ENCODE measurements around the gene IFI27L1. TPM values are rescaled to one million over a fixed set of nuclear protein-coding genes. Genes with fewer than 3 reads are reported as not detected.

The IFI27L1 gene
- total RNA-seq, 1 experiment from 2014 or later, result 26.0 TPM

DNA sequence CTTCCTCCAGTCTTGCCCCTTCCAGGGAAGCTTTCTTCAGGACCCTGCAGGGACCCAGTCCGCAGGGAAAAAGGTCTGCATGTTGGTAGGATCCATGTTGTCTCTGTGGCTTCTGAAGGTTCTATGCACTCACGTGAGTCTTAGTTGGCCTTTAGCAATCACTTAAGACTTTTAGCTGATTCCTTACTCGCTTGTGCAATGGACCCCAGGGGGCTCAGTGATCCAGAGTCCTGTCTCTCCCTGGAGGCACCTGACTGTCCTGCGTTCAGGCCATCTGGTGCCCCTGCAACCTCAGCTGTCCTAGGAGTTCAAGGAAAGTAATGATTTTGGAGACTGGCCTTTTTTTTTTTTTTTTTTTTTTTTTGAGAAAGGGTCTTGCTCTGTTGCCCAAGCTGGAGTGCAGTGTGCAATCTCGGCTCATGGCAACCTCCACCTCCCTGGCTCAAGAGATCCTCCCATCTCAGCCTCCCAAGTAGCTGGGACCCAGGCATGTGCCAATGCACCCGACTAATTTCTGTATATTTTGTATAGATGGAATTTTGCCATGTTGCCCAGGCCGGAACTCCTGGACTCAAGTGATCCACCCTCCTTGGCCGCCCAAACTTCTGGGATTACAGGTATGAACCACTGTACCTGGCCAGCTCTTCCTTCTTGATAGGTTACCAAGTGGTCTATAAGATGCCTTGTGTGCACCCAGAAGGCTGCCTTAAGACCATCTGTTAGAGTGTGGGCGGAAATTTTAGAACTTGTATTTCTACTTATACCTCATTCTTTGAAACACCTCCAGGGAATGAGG is 43.7 kb downstream of the IFI27L1 start (continued):
- TF ChIP-seq EZH2phosphoT487 (IDR thresholded peaks at IDR 0.05; ENCODE audit: borderline replicate concordance) (no peak), CBX3 (IDR thresholded peaks at IDR 0.05; ENCODE audit: low read depth) (no peak), YY1 (IDR thresholded peaks at IDR 0.05; ENCODE audit: extremely low read depth, insufficient replicate concordance, low read depth, low read length) (no peak), POLR2A (IDR thresholded peaks at IDR 0.05; ENCODE audit: borderline replicate concordance, extremely low read depth, insufficient read depth, insufficient read length) (no peak), CEBPB (IDR thresholded peaks at IDR 0.05; ENCODE audit: low read depth) (no peak)
- TF ChIP-seq, protein P1, sequence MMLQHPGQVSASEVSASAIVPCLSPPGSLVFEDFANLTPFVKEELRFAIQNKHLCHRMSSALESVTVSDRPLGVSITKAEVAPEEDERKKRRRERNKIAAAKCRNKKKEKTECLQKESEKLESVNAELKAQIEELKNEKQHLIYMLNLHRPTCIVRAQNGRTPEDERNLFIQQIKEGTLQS (IDR thresholded peaks at IDR 0.05), result no peak

DNA sequence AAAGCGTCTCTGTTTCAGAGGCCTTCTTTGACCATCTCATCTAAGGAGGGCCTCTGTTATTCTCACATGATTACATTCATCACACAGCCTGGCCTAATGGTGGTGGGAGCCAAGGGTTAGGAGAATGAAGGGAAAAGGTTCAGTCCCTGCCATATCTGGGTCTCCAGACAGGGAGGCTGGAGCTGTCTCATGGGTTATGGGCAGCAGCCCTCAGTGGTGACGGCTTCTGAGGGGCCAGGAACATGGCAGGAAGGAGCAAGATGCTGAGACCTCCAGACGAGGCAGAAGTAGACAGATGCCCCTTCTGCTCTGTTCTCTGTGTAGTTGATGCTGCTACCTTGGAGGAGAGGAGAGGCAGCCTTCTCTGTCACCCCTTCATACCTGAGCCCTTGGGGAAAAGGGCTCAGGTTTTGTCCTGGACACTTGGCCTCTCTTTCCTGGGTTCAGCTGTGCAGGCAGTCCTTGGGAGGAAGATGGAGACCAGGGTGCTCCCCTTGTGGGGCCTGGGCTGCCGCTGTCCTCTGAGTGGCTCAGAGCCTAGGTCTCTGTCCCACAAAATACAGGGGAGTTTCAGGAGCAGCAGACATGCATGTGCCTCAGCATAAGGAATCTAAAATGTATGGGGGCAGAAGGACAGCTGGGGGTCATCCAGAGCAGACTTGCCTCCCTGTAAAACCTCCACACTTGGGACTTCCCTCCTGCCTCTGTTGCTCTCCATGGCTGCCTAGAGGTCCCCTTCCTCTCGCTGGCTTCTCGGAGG is 44.7 kb downstream of the IFI27L1 start:
- H3K4me1 ChIP-seq (ENCODE audit: control insufficient read depth in 1 of 2, insufficient read depth in 2 of 2, low read length in 2 of 2), result peaks cover 6 to 22% of the 10 kb centered on the region in 2 experiments; a peak in 3 of 4 replicates
- BruUV-seq (replicated peaks), result no TSS peak
- ChIA-PET POLR2A (no interaction called here), CTCF (no interaction called here), RAD21 (ENCODE audit: low non-redundant PET in 1 of 2, low total read pairs in 2 of 2, uncharacterized antibody in 2 of 2, unreplicated experiment in 2 of 2) (no interaction called here)
- H3K27ac ChIP-seq (ENCODE audit: low read depth, low read length), result no peak overlapping the region
- no peaks in the 10 kb centered on the region for H4K20me1 ChIP-seq (ENCODE audit: insufficient read depth)
- H3K9me2 ChIP-seq (ENCODE audit: insufficient read depth), result no peaks in the 10 kb centered on the region
- no peaks in the 10 kb centered on the region for H3K9me3 ChIP-seq (ENCODE audit: control insufficient read depth in 1 of 2, insufficient read depth in 1 of 2, low read depth in 1 of 2, low read length in 2 of 2)
- H3K4me2 ChIP-seq (ENCODE audit: low read length), result no peak overlapping the region
- no peak overlapping the region for H3K9ac ChIP-seq (ENCODE audit: low read length)
- H2AFZ ChIP-seq (ENCODE audit: low read depth, low read length, poor library complexity, severe bottlenecking), result no peak overlapping the region
- no peak overlapping the region for H3K4me3 ChIP-seq (replicated peaks in 1 of 2; ENCODE audit: low read depth in 1 of 2, low read length in 2 of 2)
- no peaks in the 10 kb centered on the region for H3K27me3 ChIP-seq (ENCODE audit: insufficient read depth, low read length)
- no peak for TF ChIP-seq SIN3A (IDR thresholded peaks at IDR 0.05; ENCODE audit: low read depth)
- no peak for TF ChIP-seq FOSL1 (IDR thresholded peaks at IDR 0.05; ENCODE audit: low read depth)
- TF ChIP-seq, protein P1 (IDR thresholded peaks at IDR 0.05), result no peak
- TF ChIP-seq, protein P2, sequence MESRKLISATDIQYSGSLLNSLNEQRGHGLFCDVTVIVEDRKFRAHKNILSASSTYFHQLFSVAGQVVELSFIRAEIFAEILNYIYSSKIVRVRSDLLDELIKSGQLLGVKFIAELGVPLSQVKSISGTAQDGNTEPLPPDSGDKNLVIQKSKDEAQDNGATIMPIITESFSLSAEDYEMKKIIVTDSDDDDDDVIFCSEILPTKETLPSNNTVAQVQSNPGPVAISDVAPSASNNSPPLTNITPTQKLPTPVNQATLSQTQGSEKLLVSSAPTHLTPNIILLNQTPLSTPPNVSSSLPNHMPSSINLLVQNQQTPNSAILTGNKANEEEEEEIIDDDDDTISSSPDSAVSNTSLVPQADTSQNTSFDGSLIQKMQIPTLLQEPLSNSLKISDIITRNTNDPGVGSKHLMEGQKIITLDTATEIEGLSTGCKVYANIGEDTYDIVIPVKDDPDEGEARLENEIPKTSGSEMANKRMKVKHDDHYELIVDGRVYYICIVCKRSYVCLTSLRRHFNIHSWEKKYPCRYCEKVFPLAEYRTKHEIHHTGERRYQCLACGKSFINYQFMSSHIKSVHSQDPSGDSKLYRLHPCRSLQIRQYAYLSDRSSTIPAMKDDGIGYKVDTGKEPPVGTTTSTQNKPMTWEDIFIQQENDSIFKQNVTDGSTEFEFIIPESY (IDR thresholded peaks at IDR 0.05; ENCODE audit: extremely low read depth, insufficient replicate concordance, low read length), result no peak
- intact Hi-C loops (cut with micrococcal nuclease), result no loop called here
- no peaks in the 10 kb centered on the region for H3K36me3 ChIP-seq (ENCODE audit: control insufficient read depth in 1 of 2, insufficient read depth in 2 of 2, low read length in 2 of 2)
- no peak for DNase-seq (ENCODE audit: low read depth, low spot score)
- no peaks in the 10 kb centered on the region for H3K79me2 ChIP-seq (ENCODE audit: insufficient read depth, low read length)
- ATAC-seq, result no peak

All from HCT116 (cell line).